ENCODE data around the gene NPB.

The NPB gene

DNA sequence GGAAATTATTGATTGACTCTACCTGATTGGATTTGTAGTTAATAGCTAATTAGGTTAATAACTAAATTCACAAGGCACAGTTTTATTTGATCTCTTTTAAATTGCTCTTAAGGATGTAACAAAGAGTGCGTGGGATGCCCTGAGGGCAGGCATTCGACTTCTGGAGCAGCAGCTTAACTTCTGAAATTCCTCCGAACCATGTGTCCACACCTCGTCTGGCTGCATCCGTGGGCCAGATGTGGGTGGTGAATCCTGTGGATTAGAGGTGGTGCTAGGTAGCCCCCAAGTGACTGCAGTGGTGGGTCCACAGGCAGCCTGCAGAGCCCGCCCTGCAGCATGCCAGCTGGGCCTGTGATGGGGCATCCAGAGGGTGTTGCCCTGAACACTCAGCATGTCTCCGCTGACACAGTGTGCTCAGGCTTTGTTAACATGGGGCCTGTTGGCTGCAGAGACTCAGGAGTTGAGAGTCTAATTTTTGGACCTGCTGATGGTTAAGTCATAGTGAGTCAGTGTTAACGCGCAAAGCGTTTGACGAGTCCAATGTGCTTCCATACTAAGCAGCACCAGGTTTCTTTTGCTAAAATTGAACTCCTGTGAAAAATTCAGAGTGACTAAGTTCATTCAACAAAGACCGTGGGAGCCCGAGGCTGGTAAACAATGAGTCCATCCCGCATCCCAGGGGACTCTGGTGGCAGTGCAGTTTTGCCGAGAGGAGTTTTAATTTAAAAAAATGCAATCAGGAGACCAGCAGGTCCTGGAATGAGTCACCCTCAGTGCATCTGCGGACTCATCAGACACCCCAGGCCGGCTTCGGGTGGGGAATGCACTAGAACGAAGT, 3.8 kb upstream of the NPB start:
- no peak for TF ChIP-seq POLR2AphosphoS5 (IDR thresholded peaks at IDR 0.05; ENCODE audit: low read depth, low read length)
- no peak; the same call in 1 of the 2 replicates for TF ChIP-seq SIN3A (IDR thresholded peaks at IDR 0.05; ENCODE audit: borderline replicate concordance, insufficient read depth, low read length)
- TF ChIP-seq TAF1 (IDR thresholded peaks at IDR 0.05; ENCODE audit: borderline replicate concordance, insufficient read depth, low read length), result 0 out of 2 replicates have a peak, but pooled peaks have one; percentile 18
- TF ChIP-seq REST (IDR thresholded peaks at IDR 0.05; ENCODE audit: insufficient read depth in 1 of 2, low read depth in 2 of 2, low read length in 2 of 2), result no peak

DNA sequence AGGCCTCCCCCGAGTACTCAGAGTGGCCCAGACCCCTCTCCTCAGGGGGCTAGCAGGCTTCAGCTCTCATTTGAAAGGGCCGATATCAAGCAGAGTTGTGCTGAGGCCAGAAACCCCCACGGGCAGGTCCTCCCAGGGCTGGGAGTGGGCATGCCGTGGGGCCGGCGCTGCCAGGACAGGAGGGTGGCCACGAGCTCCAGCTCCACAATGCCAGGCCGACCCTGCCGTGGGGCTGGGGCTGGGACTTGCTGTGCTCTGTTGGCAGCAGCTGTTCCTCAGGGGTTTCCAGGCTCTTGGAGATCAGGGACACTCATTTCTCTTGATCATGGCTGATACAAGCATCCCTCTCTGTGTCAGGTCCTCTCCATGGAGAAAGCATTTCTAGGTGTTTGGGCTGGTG, 3.2 kb upstream of the NPB start:
- TF ChIP-seq TAF1 (IDR thresholded peaks at IDR 0.05; ENCODE audit: borderline replicate concordance, insufficient read depth, low read length), result no peak
- TF ChIP-seq SIN3A (IDR thresholded peaks at IDR 0.05; ENCODE audit: borderline replicate concordance, insufficient read depth, low read length), result no peak
- no peak for TF ChIP-seq FOXP2 (optimal IDR thresholded peaks at IDR 0.05; ENCODE audit: borderline replicate concordance, extremely low read depth, extremely low read length, insufficient read depth)
- TF ChIP-seq REST (IDR thresholded peaks at IDR 0.05; ENCODE audit: insufficient read depth in 1 of 2, low read depth in 2 of 2, low read length in 2 of 2), result no peak
- TF ChIP-seq POLR2AphosphoS5 (IDR thresholded peaks at IDR 0.05; ENCODE audit: low read depth, low read length), result no peak

GRCh38 chr17:81899514-81900166, 2.4 kb upstream of the NPB start:
- TF ChIP-seq TAF1 (IDR thresholded peaks at IDR 0.05; ENCODE audit: borderline replicate concordance, insufficient read depth, low read length) (no peak), SIN3A (IDR thresholded peaks at IDR 0.05; ENCODE audit: borderline replicate concordance, insufficient read depth, low read length) (no peak), FOXP2 (optimal IDR thresholded peaks at IDR 0.05; ENCODE audit: borderline replicate concordance, extremely low read depth, extremely low read length, insufficient read depth) (no peak), REST (IDR thresholded peaks at IDR 0.05; ENCODE audit: insufficient read depth in 1 of 2, low read depth in 2 of 2, low read length in 2 of 2) (no peak), POLR2AphosphoS5 (IDR thresholded peaks at IDR 0.05; ENCODE audit: low read depth, low read length) (no peak)

- TF ChIP-seq POLR2AphosphoS5 (IDR thresholded peaks at IDR 0.05; ENCODE audit: low read depth, low read length) (no peak), TAF1 (IDR thresholded peaks at IDR 0.05; ENCODE audit: borderline replicate concordance, insufficient read depth, low read length) (no peak), SIN3A (IDR thresholded peaks at IDR 0.05; ENCODE audit: borderline replicate concordance, insufficient read depth, low read length) (no peak), REST (IDR thresholded peaks at IDR 0.05; ENCODE audit: insufficient read depth in 1 of 2, low read depth in 2 of 2, low read length in 2 of 2) (no peak), FOXP2 (optimal IDR thresholded peaks at IDR 0.05; ENCODE audit: borderline replicate concordance, extremely low read depth, extremely low read length, insufficient read depth) (no peak)
Observed at GRCh38 chr17:81900181-81900820, 1.7 kb upstream of the NPB start.
